ENCODE measurements around the gene PROM2. TPM values are rescaled to one million over a fixed set of nuclear protein-coding genes. Genes with fewer than 3 reads are reported as not detected.

Gene PROM2
- total RNA-seq, 1 donor from 2014 or later = 0.83 TPM

DNA sequence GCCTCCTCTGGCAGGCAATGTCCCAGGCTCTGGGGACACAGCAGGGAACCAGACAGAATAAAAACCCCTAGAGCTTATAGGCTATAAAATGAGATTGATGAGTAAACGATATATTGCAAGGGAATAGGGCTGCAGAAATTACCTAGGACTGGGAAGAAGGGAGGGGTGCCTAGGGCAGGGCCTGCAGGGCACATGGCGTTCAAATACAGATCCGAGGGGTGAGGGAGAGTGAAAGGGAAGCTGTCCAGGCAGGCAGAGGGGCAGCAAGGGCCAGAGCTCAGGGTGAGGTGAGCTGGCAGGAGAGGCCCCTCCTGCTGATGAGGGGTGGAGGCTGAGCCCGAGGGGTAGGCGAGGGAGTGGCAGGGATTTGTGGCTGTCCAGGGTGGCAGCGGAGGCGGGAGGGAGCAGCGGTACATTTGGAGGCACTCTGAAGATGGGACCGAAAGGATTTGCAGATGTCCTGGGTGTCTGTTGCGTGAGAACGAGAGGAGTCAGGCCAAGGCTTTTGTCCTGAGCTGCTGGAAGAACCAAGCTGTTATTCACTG lies 56.6 kb downstream of the PROM2 start:
- intact Hi-C loops (cut with DNase I) = no loop called here
- DNase-seq (ENCODE audit: low spot score) = no peak

DNA sequence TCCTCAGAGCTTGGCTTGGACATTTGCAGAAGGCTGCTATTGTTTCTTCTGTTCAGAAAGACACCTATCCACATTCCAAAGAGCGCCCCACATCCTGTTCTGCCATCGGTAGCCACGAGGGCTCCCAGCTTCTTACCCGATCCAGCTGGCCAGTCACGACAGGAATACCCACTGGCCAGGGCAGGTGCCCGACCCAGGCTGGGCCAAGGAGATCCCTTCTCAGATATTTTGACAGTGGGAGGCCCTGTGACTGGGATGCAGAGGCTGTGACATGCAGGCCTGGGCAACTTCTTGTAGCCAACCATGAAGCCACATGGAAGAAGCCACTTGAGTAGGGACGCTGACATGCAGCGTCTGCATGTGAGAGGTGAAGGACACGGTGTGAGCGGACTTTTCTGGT lies 57.4 kb downstream of the PROM2 start:
- DNase-seq (ENCODE audit: low spot score) = no peak
- intact Hi-C loops (cut with DNase I) = no loop called here

DNA sequence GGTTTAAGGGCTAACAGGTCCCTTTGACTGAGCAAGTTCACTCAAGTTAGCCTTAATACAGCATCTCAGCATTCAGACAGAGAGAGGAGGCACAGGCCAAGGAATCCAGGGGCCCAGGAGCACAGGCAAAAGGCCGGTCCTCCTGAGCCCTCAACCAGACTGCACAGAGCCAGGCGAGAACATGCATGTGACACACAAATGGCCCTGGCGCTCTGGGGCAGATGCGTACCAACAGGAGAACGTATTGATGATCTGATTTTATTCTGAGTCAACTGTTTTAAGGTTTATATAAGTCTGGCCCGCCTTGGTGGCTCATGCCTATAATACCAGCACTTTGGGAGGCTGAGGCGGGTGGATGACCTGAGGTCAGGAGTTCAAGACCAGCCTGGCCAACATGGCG lies 57.8 kb downstream of the PROM2 start:
- intact Hi-C loops (cut with DNase I) = no loop called here
- no peak for DNase-seq (ENCODE audit: low spot score)

DNA sequence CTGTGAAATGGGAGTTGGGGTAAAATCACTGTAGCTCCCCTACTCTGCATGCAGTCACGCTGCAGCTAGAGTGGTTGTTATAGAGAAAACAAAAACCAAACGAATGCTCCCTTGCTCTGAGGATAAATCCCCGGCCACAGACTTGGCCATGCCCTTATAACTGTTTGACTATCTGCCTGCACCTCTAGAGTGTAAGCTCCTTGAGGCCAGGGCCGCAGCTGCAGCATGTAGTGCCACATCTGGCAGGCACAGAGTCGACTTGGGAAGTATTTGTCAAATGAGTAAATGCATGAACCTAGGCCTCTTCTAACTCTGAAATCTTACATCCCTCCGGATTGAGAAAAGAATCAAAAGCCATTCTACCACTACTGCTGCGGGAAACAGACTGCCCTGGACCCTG lies 58.8 kb downstream of the PROM2 start:
- no peak for DNase-seq (ENCODE audit: low spot score)
- intact Hi-C loops (cut with DNase I) = no loop called here

DNA sequence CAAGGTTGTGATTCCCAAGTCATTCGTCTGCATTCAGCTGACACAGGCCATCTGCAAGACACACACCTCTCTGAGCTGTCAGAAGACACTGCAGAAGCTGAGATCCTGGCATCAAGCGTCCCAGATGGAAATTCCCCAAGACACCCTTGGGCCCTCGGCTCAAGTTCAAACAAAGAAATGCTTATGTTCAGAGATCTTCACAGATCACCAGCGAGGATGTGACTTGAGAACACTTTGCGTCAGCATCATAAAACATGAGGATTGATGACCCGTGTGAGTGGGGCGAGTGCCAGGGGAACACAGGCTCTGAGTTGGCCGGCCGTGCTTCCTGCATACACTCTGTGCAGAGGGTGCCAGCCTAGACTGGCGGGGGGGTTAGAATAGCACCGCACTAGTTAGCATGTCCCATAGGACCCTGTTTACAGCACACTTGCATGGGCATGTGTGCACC lies 59.7 kb downstream of the PROM2 start:
- DNase-seq (ENCODE audit: low spot score) = no peak
- intact Hi-C loops (cut with DNase I) = no loop called here

DNA sequence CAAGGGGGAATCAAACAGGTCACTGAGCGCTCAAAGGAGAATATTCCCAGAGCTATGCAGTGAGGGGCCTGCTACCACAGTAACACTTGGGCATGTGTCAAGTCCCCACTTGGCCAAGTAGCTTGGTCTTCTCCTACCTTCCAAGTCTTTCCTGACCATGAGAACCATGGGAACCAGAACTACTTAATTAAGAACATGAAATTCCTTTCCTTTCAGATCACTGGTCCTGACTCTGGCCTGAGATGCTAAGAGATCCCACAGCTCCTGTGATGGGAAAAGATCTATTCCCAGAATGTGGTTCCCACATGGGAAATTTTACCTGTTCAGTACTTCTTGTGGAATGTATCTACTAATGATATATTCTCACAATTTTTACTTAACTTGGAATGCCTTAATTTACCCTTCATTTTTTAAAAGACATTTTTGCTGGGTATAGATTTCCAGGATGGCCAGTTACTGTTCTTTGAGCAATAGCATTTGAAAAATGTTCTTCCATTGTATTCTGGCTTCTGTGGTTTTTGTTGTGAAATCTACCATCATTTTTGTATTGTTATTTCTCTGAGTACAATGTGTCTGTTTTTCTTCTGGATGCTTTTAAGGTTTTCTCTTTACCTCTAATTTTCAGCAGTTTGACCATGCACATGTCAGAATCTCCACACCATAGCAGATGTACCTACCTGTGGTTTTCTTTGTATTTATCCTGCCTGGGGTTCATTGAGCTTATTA lies 60.8 kb downstream of the PROM2 start:
- intact Hi-C loops (cut with DNase I) = no loop called here
- no peak for DNase-seq (ENCODE audit: low spot score)

DNA sequence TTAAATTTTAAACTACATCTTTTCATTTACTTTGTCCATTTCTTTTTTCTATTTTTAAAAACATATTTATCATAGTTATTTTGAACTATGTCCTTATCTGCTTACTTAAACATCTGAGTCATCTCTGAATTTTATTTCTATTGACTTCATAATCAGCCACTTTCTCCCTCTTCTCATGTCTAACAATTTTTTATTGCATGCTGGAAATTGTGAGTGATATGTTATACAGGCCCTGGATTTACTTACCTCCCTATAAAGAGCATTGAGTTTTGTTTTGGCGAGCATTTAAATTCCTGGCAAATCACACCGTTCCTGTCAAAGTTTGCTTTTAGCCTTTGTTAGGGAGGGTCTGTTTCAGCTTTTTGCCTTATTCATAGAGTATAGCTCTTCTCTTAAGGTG lies 62.2 kb downstream of the PROM2 start:
- no peak for DNase-seq (ENCODE audit: low spot score)
- intact Hi-C loops (cut with DNase I) = no loop called here

DNA sequence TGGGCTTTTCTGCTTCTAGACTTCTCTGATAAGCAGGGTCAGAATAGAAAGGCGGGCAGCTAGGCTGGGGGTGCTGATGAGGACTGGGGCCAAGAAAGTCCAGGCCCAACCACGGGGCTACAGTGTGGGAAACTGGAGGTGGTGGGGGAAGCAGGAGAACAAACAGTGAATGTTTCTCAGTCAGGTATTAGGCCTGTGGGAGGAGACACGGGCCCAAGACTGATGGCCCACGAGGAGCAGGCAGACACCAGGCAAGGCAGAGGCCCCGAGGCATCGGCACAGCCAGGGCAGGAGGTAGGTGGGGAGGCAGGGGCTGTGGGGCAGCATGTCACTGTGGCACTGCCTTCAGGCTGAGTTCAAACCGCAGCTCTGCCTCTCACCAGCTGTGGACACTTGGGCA lies 63.6 kb downstream of the PROM2 start:
- intact Hi-C loops (cut with DNase I) = no loop called here
- no peak for DNase-seq (ENCODE audit: low spot score)

Other genes starting within 250 kb of the PROM2 start
- 8.3 TPM for gene MAL, start 248.7 kb upstream of the PROM2 start, total RNA-seq
- 69.4 TPM for gene MRPS5, start 152.6 kb upstream of the PROM2 start, total RNA-seq
- 14.7 TPM for gene ZNF514, start 114.6 kb upstream of the PROM2 start, total RNA-seq
- 4.1 TPM for gene ZNF2, start 108.6 kb upstream of the PROM2 start, total RNA-seq
- 4.8 TPM for gene ZNF892, start 66.9 kb upstream of the PROM2 start, total RNA-seq
- gene KCNIP3, start 22.9 kb downstream of the PROM2 start, total RNA-seq = 6.5 TPM
- gene FAHD2A, start 128.3 kb downstream of the PROM2 start, total RNA-seq = 28.8 TPM
- gene TRIM43B, start 210.3 kb downstream of the PROM2 start, total RNA-seq = not detected